ENCODE data around the gene PTPN9.
A peak's percentile ranks its signal among the peaks of the same experiment; 100 is the strongest.
"Not testable (repeated sequence)": the region's sequence is repeated elsewhere in the genome, so short reads cannot be mapped to it uniquely, and the experiment has no call there.

The PTPN9 gene

DNA sequence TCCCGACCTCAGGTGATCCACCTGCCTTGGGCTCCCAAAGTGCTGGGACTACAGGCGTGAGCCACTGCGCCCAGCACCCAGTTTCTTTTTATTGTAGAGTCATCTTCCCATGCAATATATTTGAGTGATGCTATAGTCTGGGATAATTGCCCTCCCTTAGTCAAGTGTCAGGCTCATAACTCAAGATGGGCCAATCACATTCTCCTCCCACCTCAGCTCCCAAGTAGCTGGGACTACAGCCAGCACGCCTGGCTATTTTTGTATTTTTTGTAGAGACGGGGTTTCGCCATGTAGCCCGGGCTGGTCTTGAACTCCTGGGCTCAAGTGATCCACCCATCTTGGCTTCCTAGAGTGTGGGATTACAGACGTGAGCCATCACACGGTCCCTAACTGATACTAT lies 15.2 kb upstream of the PTPN9 start:
- no peaks in the 10 kb centered on the region for H3K27me3 Mint-ChIP-seq (ENCODE audit: low read depth)
- H3K9me3 Mint-ChIP-seq: no peaks in the 10 kb centered on the region
- peaks cover 22% of the 10 kb centered on the region for H3K36me3 Mint-ChIP-seq (ENCODE audit: low read depth)
- H3K27ac Mint-ChIP-seq: no peak overlapping the region
- H3K4me3 Mint-ChIP-seq: no peak overlapping the region
- peaks cover 38% of the 10 kb centered on the region for H3K4me1 Mint-ChIP-seq (ENCODE audit: low read depth)

GRCh38 chr15:75591655-75592364 lies 12.7 kb upstream of the PTPN9 start:
- no peaks in the 10 kb centered on the region for H3K9me3 Mint-ChIP-seq
- H3K4me1 Mint-ChIP-seq (ENCODE audit: low read depth): peaks cover 24% of the 10 kb centered on the region
- H3K27ac Mint-ChIP-seq: no peak overlapping the region
- no peak overlapping the region for H3K4me3 Mint-ChIP-seq
- H3K27me3 Mint-ChIP-seq (ENCODE audit: low read depth): no peaks in the 10 kb centered on the region
- H3K36me3 Mint-ChIP-seq (ENCODE audit: low read depth): peaks cover 24% of the 10 kb centered on the region

DNA sequence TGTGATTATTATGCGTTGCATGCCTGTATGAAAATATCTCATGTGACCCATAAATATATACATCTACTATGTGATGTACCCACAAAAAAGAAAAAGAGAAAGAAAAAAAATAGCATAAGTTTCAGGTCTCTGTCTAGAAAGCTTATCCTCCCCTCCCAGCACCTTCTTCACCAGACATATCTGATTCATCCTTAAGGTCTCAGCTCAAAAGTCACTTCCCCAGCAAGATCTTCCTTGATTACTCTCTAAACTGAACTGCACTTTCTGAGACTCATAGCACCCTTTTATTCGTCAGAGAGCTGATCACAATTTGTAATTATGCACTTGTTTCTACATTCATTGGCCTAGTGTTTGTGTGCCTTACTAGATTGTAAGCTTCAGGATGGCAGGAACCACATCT lies 11.1 kb upstream of the PTPN9 start:
- H3K4me3 Mint-ChIP-seq: no peak overlapping the region
- H3K27me3 Mint-ChIP-seq (ENCODE audit: low read depth): no peaks in the 10 kb centered on the region
- peaks cover 15% of the 10 kb centered on the region for H3K4me1 Mint-ChIP-seq (ENCODE audit: low read depth)
- H3K9me3 Mint-ChIP-seq: no peaks in the 10 kb centered on the region
- peaks cover 21% of the 10 kb centered on the region for H3K36me3 Mint-ChIP-seq (ENCODE audit: low read depth)
- H3K27ac Mint-ChIP-seq: no peak overlapping the region

GRCh38 chr15:75589071-75589470 lies 10.0 kb upstream of the PTPN9 start:
- peaks cover 21% of the 10 kb centered on the region for H3K36me3 Mint-ChIP-seq (ENCODE audit: low read depth)
- H3K4me3 Mint-ChIP-seq: no peak overlapping the region
- no peak overlapping the region for H3K27ac Mint-ChIP-seq
- peaks cover 15% of the 10 kb centered on the region for H3K4me1 Mint-ChIP-seq (ENCODE audit: low read depth)
- no peaks in the 10 kb centered on the region for H3K27me3 Mint-ChIP-seq (ENCODE audit: low read depth)
- no peaks in the 10 kb centered on the region for H3K9me3 Mint-ChIP-seq

DNA sequence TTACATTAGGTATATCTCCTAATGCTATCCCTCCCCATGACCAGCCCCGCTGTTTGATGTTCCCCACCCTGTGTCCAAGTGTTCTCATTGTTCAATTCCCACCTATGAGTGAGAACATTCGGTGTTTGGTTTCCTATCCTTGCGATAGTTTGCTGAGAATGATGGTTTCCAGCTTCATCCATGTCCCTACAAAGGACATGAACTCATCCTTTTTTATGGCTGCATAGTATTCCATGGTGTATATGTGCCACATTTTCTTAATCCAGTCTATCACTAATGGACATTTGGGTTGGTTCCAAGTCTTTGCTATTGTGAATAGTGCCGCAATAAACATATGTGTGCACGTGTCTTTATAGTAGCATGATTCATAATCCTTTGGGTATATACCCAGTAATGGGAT lies 7.3 kb upstream of the PTPN9 start:
- not testable (repeated sequence) for H3K27ac Mint-ChIP-seq; H3K27me3 Mint-ChIP-seq (ENCODE audit: low read depth); H3K9me3 Mint-ChIP-seq; H3K4me3 Mint-ChIP-seq
- peaks cover 13% of the 10 kb centered on the region for H3K4me1 Mint-ChIP-seq (ENCODE audit: low read depth)
- H3K36me3 Mint-ChIP-seq (ENCODE audit: low read depth): peaks cover 20% of the 10 kb centered on the region

DNA sequence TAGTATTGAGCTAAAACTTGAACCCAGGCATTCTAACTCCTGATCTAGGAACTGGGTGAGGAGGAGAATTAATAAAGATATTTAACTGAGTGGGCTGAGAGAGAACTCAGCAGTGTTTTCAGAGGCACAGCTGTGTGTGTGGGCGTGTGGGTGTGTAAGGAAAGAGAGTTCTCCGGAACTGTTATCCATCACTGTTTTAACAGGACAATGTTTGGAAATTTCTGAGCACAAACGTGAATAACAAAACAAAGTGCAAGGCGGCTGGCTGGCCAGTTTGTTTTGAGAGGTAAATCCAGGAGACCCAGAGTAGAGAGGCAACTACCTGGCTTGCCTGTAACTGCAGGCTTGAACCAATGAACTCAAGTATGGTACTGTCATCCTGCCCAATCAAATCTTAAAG lies 5.0 kb upstream of the PTPN9 start:
- Mint-ChIP-seq H3K27me3 (ENCODE audit: low read depth) (no peaks in the 10 kb centered on the region), H3K36me3 (ENCODE audit: low read depth) (peaks cover 14% of the 10 kb centered on the region), H3K4me1 (ENCODE audit: low read depth) (peaks cover 5% of the 10 kb centered on the region), H3K27ac (no peak overlapping the region), H3K4me3 (no peak overlapping the region), H3K9me3 (no peaks in the 10 kb centered on the region)

GRCh38 chr15:75583701-75584100 lies 4.6 kb upstream of the PTPN9 start:
- Mint-ChIP-seq H3K4me1 (ENCODE audit: low read depth) (peaks cover 3% of the 10 kb centered on the region), H3K4me3 (no peak overlapping the region), H3K36me3 (ENCODE audit: low read depth) (peaks cover 11% of the 10 kb centered on the region)

GRCh38 chr15:75582943-75583342 lies 3.8 kb upstream of the PTPN9 start:
- H3K9me3 Mint-ChIP-seq; H3K4me1 Mint-ChIP-seq (ENCODE audit: low read depth); H3K27me3 Mint-ChIP-seq (ENCODE audit: low read depth); H3K4me3 Mint-ChIP-seq; H3K27ac Mint-ChIP-seq: not testable (repeated sequence)
- peaks cover 11% of the 10 kb centered on the region for H3K36me3 Mint-ChIP-seq (ENCODE audit: low read depth)

More at GRCh38 chr15:75583701-75584100, 4.6 kb upstream of the PTPN9 start:
- Mint-ChIP-seq H3K9me3 (no peaks in the 10 kb centered on the region), H3K27me3 (ENCODE audit: low read depth) (no peaks in the 10 kb centered on the region), H3K27ac (no peak overlapping the region)

GRCh38 chr15:75578173-75578947 lies 755 bp downstream of the PTPN9 start:
- Mint-ChIP-seq H3K36me3 (ENCODE audit: low read depth) (peaks cover 8% of the 10 kb centered on the region), H3K9me3 (no peaks in the 10 kb centered on the region), H3K4me1 (ENCODE audit: low read depth) (peaks cover 26% of the 10 kb centered on the region), H3K27me3 (ENCODE audit: low read depth) (no peaks in the 10 kb centered on the region), H3K27ac (peak overlapping the region; percentile 88), H3K4me3 (peak overlapping the region; percentile 92)

DNA sequence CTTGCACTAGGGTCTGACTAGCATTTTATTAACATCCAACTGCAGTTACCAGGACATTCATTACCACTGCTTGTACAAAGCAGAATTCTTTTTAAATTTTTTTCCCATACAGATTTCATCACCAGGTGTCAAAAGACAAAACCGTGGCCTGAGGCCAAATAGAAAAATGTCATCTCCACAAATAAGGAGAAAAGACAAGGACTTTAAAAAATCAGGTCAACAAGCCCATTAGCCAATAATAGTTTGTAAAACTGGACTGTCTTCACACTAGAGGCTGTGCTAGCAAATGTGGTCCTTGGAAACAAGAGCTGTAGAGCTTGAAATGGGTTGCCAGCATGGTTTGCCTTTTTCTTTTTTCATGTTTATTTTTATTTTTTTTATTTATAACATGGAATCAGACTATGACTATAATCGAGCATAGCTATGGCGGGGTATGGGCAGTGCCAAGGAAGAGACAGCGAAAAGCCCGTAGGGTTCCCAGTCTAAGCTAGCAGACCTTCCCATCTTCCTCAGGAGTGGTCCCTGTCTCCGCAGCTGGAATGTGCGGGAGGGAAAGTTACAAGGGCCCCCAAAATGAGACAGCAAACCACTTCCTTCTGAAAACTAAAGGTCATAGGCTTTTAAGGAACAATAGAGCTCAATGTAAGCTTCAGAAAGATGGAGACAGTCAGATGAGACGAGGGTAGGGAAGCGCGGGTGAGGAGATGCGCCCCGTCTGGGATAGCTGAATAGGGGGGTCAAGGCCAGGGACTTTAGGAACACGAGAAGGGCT lies 1.5 kb downstream of the PTPN9 start:
- peaks cover 10% of the 10 kb centered on the region for H3K36me3 Mint-ChIP-seq (ENCODE audit: low read depth)
- peak overlapping the region; percentile 92 for H3K4me3 Mint-ChIP-seq
- H3K27me3 Mint-ChIP-seq (ENCODE audit: low read depth): no peaks in the 10 kb centered on the region
- peaks cover 31% of the 10 kb centered on the region for H3K4me1 Mint-ChIP-seq (ENCODE audit: low read depth)
- H3K9me3 Mint-ChIP-seq: no peaks in the 10 kb centered on the region
- peak overlapping the region; percentile 88 for H3K27ac Mint-ChIP-seq

GRCh38 chr15:75573648-75574384 lies 5.3 kb downstream of the PTPN9 start:
- H3K4me1 Mint-ChIP-seq (ENCODE audit: low read depth): peaks cover 32% of the 10 kb centered on the region
- H3K36me3 Mint-ChIP-seq (ENCODE audit: low read depth): peaks cover 16% of the 10 kb centered on the region
- H3K9me3 Mint-ChIP-seq: no peaks in the 10 kb centered on the region
- H3K27me3 Mint-ChIP-seq (ENCODE audit: low read depth): no peaks in the 10 kb centered on the region
- H3K4me3 Mint-ChIP-seq: no peak overlapping the region
- no peak overlapping the region for H3K27ac Mint-ChIP-seq

GRCh38 chr15:75570126-75570845 lies 8.8 kb downstream of the PTPN9 start:
- H3K27ac Mint-ChIP-seq: no peak overlapping the region

GRCh38 chr15:75565062-75565970 lies 13.8 kb downstream of the PTPN9 start:
- Mint-ChIP-seq H3K4me1 (ENCODE audit: low read depth) (peaks cover 10% of the 10 kb centered on the region), H3K9me3 (no peaks in the 10 kb centered on the region), H3K27me3 (ENCODE audit: low read depth) (no peaks in the 10 kb centered on the region), H3K27ac (no peak overlapping the region), H3K36me3 (ENCODE audit: low read depth) (peaks cover 7% of the 10 kb centered on the region), H3K4me3 (no peak overlapping the region)

More at GRCh38 chr15:75570126-75570845, 8.8 kb downstream of the PTPN9 start:
- Mint-ChIP-seq H3K27me3 (ENCODE audit: low read depth) (no peaks in the 10 kb centered on the region), H3K4me1 (ENCODE audit: low read depth) (peaks cover 20% of the 10 kb centered on the region), H3K36me3 (ENCODE audit: low read depth) (peaks cover 15% of the 10 kb centered on the region), H3K9me3 (no peaks in the 10 kb centered on the region), H3K4me3 (no peak overlapping the region)

Data from T-helper 1 cell treated with Interleukin-12 subunit alpha and Interleukin-12 subunit beta and Interleukin-4 antibody, amounts not matched to agents 30 μg/mL and 1 μg/mL, for 36 hours (primary cell).